Effector memory CD4-positive, alpha-beta T cell (primary cell): Measurements from ENCODE around the gene KIAA1328.

Source experiments
- DNase-seq, 3 donors: peaks; one replicate each; pipeline ENCODE4 v3.0.0-alpha.2; 2020
- H3K27ac ChIP-seq: 2 replicates; pipeline ENCODE4 v1.7.0; 2013; ENCODE audit warnings: mild to moderate bottlenecking, low read length, moderate library complexity; ENCODE audit not compliant: insufficient read depth, poor library complexity, severe bottlenecking
- H3K27me3 ChIP-seq: replicated peaks from 2 replicates; pipeline ENCODE4 v1.7.0; 2013; ENCODE audit warnings: mild to moderate bottlenecking, low read length; ENCODE audit not compliant: insufficient read depth, control insufficient read depth, poor library complexity, severe bottlenecking
- H3K36me3 ChIP-seq: 2 replicates; pipeline ENCODE4 v1.7.0; 2013; ENCODE audit warnings: mild to moderate bottlenecking, low read length, moderate library complexity; ENCODE audit not compliant: control insufficient read depth, insufficient read depth
- H3K4me1 ChIP-seq: 2 replicates; pipeline ENCODE4 v1.7.0; 2013; ENCODE audit warnings: low read length, mild to moderate bottlenecking; ENCODE audit not compliant: control insufficient read depth, insufficient read depth, poor library complexity, severe bottlenecking
- H3K4me3 ChIP-seq: 2 replicates; pipeline ENCODE4 v1.7.0; 2013; ENCODE audit warnings: low read length, low read depth, mild to moderate bottlenecking; ENCODE audit not compliant: insufficient read depth, poor library complexity, severe bottlenecking
- H3K9me3 ChIP-seq: 2 replicates; pipeline ENCODE4 v1.7.0; 2013; ENCODE audit warnings: mild to moderate bottlenecking, low read length, moderate library complexity; ENCODE audit not compliant: control insufficient read depth

The KIAA1328 gene

DNA sequence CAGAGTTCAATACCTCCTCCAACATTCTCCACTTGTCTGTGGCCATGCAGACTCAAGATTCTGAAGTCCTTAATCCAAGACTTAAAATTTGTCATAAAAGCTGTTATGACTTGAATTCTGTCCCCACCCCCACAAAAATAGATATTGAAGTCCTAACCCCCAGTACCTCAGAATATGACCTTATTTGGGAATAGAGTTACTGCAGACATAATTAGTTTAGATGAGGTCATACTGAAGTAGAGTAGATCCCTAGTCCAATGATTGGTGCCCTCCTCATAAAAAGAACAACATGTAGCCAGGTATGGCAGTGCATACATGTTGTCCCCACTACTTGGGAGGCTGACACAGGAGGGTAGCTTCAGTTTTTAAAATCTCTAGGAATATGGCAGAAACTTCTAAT lies 9.3 kb upstream of the KIAA1328 start:
- peaks cover 11% of the 10 kb centered on the region for H3K36me3 ChIP-seq
- H3K27me3 ChIP-seq: no peaks in the 10 kb centered on the region
- H3K4me3 ChIP-seq: no peak overlapping the region
- no peaks in the 10 kb centered on the region for H3K4me1 ChIP-seq
- no peaks in the 10 kb centered on the region for H3K9me3 ChIP-seq
- no peak for DNase-seq
- H3K27ac ChIP-seq: no peak overlapping the region

GRCh38 chr18:36821681-36822080 lies 7.2 kb upstream of the KIAA1328 start:
- DNase-seq: no peak
- Histone ChIP-seq H3K4me3 (no peak overlapping the region), H3K36me3 (peaks cover 11% of the 10 kb centered on the region), H3K9me3 (no peaks in the 10 kb centered on the region), H3K4me1 (no peaks in the 10 kb centered on the region), H3K27ac (no peak overlapping the region), H3K27me3 (no peaks in the 10 kb centered on the region)

DNA sequence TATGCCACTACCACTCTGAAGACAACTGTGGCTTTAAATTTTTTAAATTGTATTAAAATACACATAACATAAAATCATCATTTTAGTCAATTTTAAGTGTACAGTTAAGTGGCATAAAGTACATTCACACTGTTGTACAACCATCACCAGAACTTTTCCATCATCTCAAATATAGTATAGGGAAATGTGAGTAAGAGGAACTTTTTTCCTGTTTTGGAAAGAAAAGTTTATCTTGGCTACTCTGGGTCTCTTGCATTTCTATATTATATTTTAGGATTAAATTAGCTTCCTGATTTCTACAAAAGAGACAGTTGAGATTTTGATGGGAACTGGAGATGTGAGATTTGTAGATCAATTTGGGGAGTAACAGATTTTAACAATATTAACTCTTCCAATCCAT lies 3.4 kb upstream of the KIAA1328 start:
- no peak for DNase-seq

GRCh38 chr18:36826556-36826955 lies 2.4 kb upstream of the KIAA1328 start:
- Histone ChIP-seq H3K36me3 (no peaks in the 10 kb centered on the region), H3K9me3 (no peaks in the 10 kb centered on the region), H3K4me3 (no peak overlapping the region), H3K4me1 (no peaks in the 10 kb centered on the region), H3K27me3 (no peaks in the 10 kb centered on the region), H3K27ac (no peak overlapping the region)
- DNase-seq: no peak

More for the DNA sequence above, 3.4 kb upstream of the KIAA1328 start:
- Histone ChIP-seq H3K27me3 (no peaks in the 10 kb centered on the region), H3K9me3 (no peaks in the 10 kb centered on the region), H3K4me1 (no peaks in the 10 kb centered on the region), H3K27ac (no peak overlapping the region), H3K4me3 (no peak overlapping the region), H3K36me3 (no peaks in the 10 kb centered on the region)

DNA sequence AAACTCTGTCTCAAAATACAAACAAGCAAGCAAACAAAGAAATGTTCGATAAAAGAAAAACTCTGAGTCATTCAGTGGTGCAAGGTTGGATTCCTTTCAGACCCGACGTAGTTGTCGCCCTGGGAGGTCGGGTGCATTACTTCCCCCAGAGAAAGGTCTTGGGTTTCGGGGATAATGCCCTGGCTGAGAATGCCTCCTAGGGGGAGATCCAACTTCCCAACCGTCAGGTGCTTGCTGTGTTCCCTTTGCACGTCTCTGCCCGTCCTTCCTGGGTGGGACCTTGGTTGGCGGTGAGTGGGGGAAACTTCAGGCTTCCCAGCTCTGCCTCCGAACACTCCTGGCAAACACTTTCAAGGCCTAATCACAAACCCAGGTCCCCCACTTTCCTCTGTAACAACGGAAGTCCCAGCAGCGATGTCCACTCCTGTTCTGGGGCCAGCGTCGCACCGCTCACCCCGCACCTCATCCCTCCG lies 734 bp upstream of the KIAA1328 start:
- DNase-seq: peak; percentile 4 to 11 (median 11)
- Histone ChIP-seq H3K4me1 (no peaks in the 10 kb centered on the region), H3K9me3 (no peaks in the 10 kb centered on the region), H3K4me3 (peak overlapping the region; percentile 94), H3K27me3 (no peaks in the 10 kb centered on the region), H3K27ac (peak overlapping the region; percentile 64), H3K36me3 (no peaks in the 10 kb centered on the region)

- Histone ChIP-seq H3K9me3 (no peaks in the 10 kb centered on the region), H3K4me1 (no peaks in the 10 kb centered on the region), H3K27ac (peak overlapping the region; percentile 64), H3K27me3 (no peaks in the 10 kb centered on the region), H3K4me3 (peak overlapping the region; percentile 94), H3K36me3 (no peaks in the 10 kb centered on the region)
- DNase-seq: no peak
These were observed 633 bp downstream of the KIAA1328 start for GRCh38 chr18:36829362-36830157.

DNA sequence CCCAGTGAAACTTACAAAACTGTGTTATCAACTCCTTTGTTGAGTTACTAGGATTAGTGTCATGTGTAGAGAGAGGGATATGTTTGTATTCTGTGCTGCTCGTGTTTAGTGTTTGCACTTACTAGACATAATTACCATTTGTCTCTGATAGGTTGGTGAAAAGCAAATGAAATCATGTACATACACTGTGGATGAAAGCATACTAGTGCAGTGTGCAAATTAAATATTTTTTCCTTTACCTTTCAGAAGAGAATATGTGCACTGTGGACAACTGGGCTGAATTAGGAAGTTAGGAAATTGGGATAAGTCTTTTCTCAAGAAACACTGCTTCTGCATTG lies 1.2 kb downstream of the KIAA1328 start:
- peaks cover 2% of the 10 kb centered on the region for H3K36me3 ChIP-seq
- no peak overlapping the region for H3K4me3 ChIP-seq
- H3K4me1 ChIP-seq: no peaks in the 10 kb centered on the region
- H3K27me3 ChIP-seq: no peaks in the 10 kb centered on the region
- no peaks in the 10 kb centered on the region for H3K9me3 ChIP-seq
- no peak overlapping the region for H3K27ac ChIP-seq
- DNase-seq: no peak

- Histone ChIP-seq H3K27me3 (no peaks in the 10 kb centered on the region), H3K9me3 (no peaks in the 10 kb centered on the region), H3K27ac (no peak overlapping the region), H3K4me3 (no peak overlapping the region), H3K36me3 (peaks cover 7% of the 10 kb centered on the region), H3K4me1 (no peaks in the 10 kb centered on the region)
- no peak for DNase-seq
These were observed 2.2 kb downstream of the KIAA1328 start for GRCh38 chr18:36831139-36831538.

DNA sequence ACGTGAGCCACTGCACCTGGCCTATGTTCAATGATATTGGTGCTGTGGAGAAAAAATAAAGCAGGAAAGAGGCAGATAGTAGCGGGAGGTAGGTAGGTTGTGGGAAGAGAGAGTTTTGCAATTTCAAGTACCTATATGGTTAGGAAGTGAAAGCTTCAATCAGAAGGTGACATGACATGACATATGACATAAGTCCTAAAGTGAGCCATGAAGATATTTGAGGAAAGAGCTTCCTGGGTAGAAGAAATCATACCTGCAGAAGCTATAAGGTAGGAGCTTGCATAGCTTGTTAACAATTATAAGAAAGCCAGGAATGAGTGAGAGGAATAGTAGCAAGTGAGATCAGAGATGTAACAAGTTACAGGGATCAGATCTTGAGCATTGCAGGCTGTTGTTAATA lies 4.2 kb downstream of the KIAA1328 start:
- DNase-seq: no peak
- Histone ChIP-seq H3K9me3 (no peaks in the 10 kb centered on the region), H3K27me3 (no peaks in the 10 kb centered on the region), H3K4me1 (no peaks in the 10 kb centered on the region), H3K27ac (no peak overlapping the region), H3K36me3 (peaks cover 7% of the 10 kb centered on the region), H3K4me3 (no peak overlapping the region)

GRCh38 chr18:36835927-36836326 lies 7.0 kb downstream of the KIAA1328 start:
- Histone ChIP-seq H3K4me3 (no peak overlapping the region), H3K27ac (no peak overlapping the region), H3K9me3 (no peaks in the 10 kb centered on the region), H3K36me3 (peaks cover 12% of the 10 kb centered on the region), H3K27me3 (no peaks in the 10 kb centered on the region), H3K4me1 (no peaks in the 10 kb centered on the region)
- no peak for DNase-seq
